Heart left ventricle (tissue), 13 donors: ENCODE results near the gene GRHL1.

ENCODE experiments used
- CTCF ChIP-seq, 12 donors: fragments of 200-600 bp; sonication (generic) in 4 of 12; IDR thresholded peaks; one replicate each; pipeline versions ENCODE4 v1.5.0 to v1.8.0; 2018 to 2022; ENCODE audit warnings: antibody characterized with exemption in 12 of 12, mild to moderate bottlenecking in 5 of 12
- POLR2A ChIP-seq, 2 donors: fragments of 450-650 bp; IDR thresholded peaks; one replicate each; pipeline ENCODE4 v1.6.1; 2017; ENCODE audit warnings: antibody characterized with exemption in 2 of 2, mild to moderate bottlenecking in 2 of 2, moderate library complexity in 2 of 2
- donor health status: ischemic (EF 13 %, LVEDD 7.1; RV severe dilation, severe dysfunction).
- donor health status: DM: no; HTN: yes; CAD: no.
- donor health status: DM: no; HTN: no; CAD: no.
- donor health status: ischemic (EF 25% LVEDD 6.9; RV normal size, moderate dysfunction).
- donor health status: ischemic (EF 25% LVEDD 5.7; RV mildly dilated, moderate dysfunction).
- donor health status: ischemic (EF 35%, LVEDD 5.7; RV mildly dilated, moderate dysfunction).
- donor health status: nonischemic (EF 11% LVEDD 7.7; RV severe dilation, severe dysfunction).
- donor health status: DM: yes; HTN: yes; CAD: no.
- donor health status: PGD.
- donor health status: ischemic (EF 29% LVEDD 5.4; RV normal size, mild dysfunction).
- donor health status: nonischemic (EF 23%, LVEDD 6.1; RV moderate dilation, normal function).

DNA sequence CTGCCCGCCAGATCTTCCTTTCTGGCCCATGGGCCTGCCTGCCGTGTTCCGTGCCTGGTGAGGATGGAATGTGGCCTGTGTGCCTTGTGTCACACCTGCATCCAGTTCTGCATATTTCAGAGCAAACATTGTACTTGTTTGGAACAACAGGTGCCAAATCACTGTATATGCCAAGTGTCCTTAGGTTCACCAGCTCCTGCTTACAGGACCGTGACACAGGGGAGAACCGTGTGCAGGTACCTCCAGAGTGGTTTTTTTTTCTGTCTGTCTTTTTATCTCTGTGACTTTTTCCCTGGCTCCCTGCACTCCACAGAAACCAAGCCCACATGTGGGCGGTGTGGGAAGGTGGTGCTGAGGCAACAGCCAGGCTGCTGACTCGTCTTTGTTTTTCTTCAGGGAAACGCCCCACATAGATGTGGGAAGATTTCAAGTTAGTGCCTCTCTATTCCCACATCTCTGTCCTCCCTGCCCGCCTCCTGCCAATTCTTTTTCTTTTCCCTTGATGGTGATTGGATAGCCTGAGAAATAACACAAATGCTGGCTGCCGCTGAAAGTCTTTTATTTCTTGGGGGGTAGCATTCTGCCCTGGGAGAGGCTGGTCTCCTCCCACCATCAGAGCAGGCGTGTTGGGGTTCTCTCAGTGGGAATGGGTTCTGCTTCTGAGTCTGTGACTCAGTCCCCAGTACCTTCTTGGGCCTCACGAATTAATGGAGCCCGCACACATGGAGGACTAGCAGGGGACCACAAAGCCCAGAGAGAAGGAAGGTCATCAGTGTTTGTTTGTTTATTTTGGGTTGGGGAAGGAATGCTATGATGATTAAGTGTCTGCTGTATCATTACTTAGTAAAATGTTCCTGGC is 21.4 kb downstream of the GRHL1 start:
- no peak for TF ChIP-seq CTCF (IDR thresholded peaks at IDR 0.05)
- no peak for TF ChIP-seq POLR2A (IDR thresholded peaks at IDR 0.05)
